HepG2 (cell line): ENCODE results near the gene ZXDC. TPM values are rescaled to one million over a fixed set of nuclear protein-coding genes. Genes with fewer than 3 reads are reported as not detected.

Source experiments
- CREM ChIP-seq, 2 experiments: sonication (generic) in 1 of 2; formaldehyde crosslinking in 1 of 2; IDR thresholded peaks; 2 replicates each; pipeline versions ENCODE4 v1.4.0 to v1.6.1; 2016 to 2020; ENCODE audit warnings: antibody characterized with exemption in 1 of 2, mild to moderate bottlenecking in 1 of 2, missing genetic modification reagents in 1 of 2
- GLI4 ChIP-seq: sonication (generic); formaldehyde crosslinking; IDR thresholded peaks from 2 replicates; pipeline ENCODE4 v1.5.1; 2020; ENCODE audit warnings: missing genetic modification reagents, mild to moderate bottlenecking, moderate library complexity, borderline replicate concordance
- MIER3 ChIP-seq: IDR thresholded peaks from 2 replicates; pipeline ENCODE4 v1.6.1; 2016; ENCODE audit warnings: missing compliant biosample characterization, borderline replicate concordance
- MXI1 ChIP-seq: IDR thresholded peaks from 3 replicates; pipeline ENCODE4 v1.6.1; 2012; ENCODE audit warnings: low read depth, low read length, inconsistent platforms, borderline replicate concordance
- PHB2 ChIP-seq: fragments of 450-650 bp; IDR thresholded peaks from 2 replicates; pipeline ENCODE4 v1.6.1; 2018; ENCODE audit not compliant: partially characterized antibody
- RAD21 ChIP-seq: fragments of 450-650 bp; formaldehyde crosslinking; IDR thresholded peaks from 2 replicates; pipeline ENCODE4 v1.5.0; 2020; ENCODE audit warnings: mild to moderate bottlenecking
- RARA ChIP-seq: IDR thresholded peaks from 2 replicates; pipeline ENCODE4 v1.6.1; 2016; ENCODE audit warnings: missing genetic modification reagents, missing compliant biosample characterization
- SIX1 ChIP-seq: sonication (generic); formaldehyde crosslinking; IDR thresholded peaks from 2 replicates; pipeline ENCODE4 v1.4.0; 2020; ENCODE audit warnings: missing genetic modification reagents, borderline replicate concordance
- STAT5B ChIP-seq: sonication (generic); formaldehyde crosslinking; IDR thresholded peaks from 2 replicates; pipeline ENCODE4 v1.4.0; 2020; ENCODE audit warnings: missing genetic modification reagents
- TBX2 ChIP-seq: sonication (generic); formaldehyde crosslinking; IDR thresholded peaks from 2 replicates; pipeline ENCODE4 v1.5.0; 2020; ENCODE audit warnings: missing genetic modification reagents, mild to moderate bottlenecking, borderline replicate concordance
- ZBTB42 ChIP-seq: sonication (generic); formaldehyde crosslinking; IDR thresholded peaks from 2 replicates; pipeline ENCODE4 v1.5.0; 2020; ENCODE audit warnings: mild to moderate bottlenecking, missing genetic modification reagents
- ZNF20 ChIP-seq: sonication (generic); formaldehyde crosslinking; IDR thresholded peaks from 2 replicates; pipeline ENCODE4 v1.4.0; 2020; ENCODE audit warnings: mild to moderate bottlenecking, moderate library complexity, missing genetic modification reagents
- ZNF205 ChIP-seq: IDR thresholded peaks from 2 replicates; pipeline ENCODE4 v1.6.1; 2018; ENCODE audit warnings: missing biosample characterization, missing genetic modification reagents
- ZNF337 ChIP-seq: sonication (generic); formaldehyde crosslinking; IDR thresholded peaks from 2 replicates; pipeline ENCODE4 v1.5.1; 2020; ENCODE audit warnings: missing genetic modification reagents, low read depth, mild to moderate bottlenecking, borderline replicate concordance
- polyA plus RNA-seq, 8 experiments: library from polyadenylated mRNA; depleted of rRNA in 3 of 8; stranded (reverse) in 7 of 8; unstranded in 1 of 8; fragments of >200 nt; fragmentation: Illumina TruSeq in 4 of 8; extraction: Trizol in 4 of 8; gene quantifications; 2 replicates each; pipeline versions ENCODE4 v1.2.1 to v1.2.3, GENCODE V29; 2011 to 2016; ENCODE audit warnings: low read depth in 4 of 8, missing spikeins in 1 of 8, mixed read lengths in 1 of 8; ENCODE audit not compliant: insufficient read depth in 1 of 8
- total RNA-seq, 5 experiments: library from RNA; depleted of rRNA; stranded (reverse); fragments of >200 nt; fragmentation: Illumina TruSeq; extraction: Trizol; gene quantifications; 2 replicates each; pipeline ENCODE4 v1.2.3, GENCODE V29; 2016; ENCODE audit warnings: low read depth in 1 of 5
- TF ChIP-seq, protein P1 (sequence below): sonication (generic); formaldehyde crosslinking; IDR thresholded peaks from 2 replicates; pipeline ENCODE4 v1.4.0; 2020; ENCODE audit warnings: missing genetic modification reagents, borderline replicate concordance
- TF ChIP-seq, protein P2 (sequence below): sonication (generic); formaldehyde crosslinking; IDR thresholded peaks from 2 replicates; pipeline ENCODE4 v1.5.0; 2020; ENCODE audit warnings: missing genetic modification reagents, mild to moderate bottlenecking, borderline replicate concordance
- TF ChIP-seq, protein P3 (sequence below): sonication (generic); formaldehyde crosslinking; IDR thresholded peaks from 2 replicates; pipeline ENCODE4 v1.4.0; 2020; ENCODE audit warnings: missing genetic modification reagents
- TF ChIP-seq, protein P4 (sequence below): sonication (generic); formaldehyde crosslinking; IDR thresholded peaks from 2 replicates; pipeline ENCODE4 v1.8.0; 2022; ENCODE audit warnings: missing genetic modification reagents, mild to moderate bottlenecking, borderline replicate concordance
- TF ChIP-seq, protein P5 (sequence below): sonication (generic); formaldehyde crosslinking; IDR thresholded peaks from 2 replicates; pipeline ENCODE4 v1.5.1; 2020; ENCODE audit warnings: missing genetic modification reagents, mild to moderate bottlenecking, borderline replicate concordance

The ZXDC gene
- total and polyA plus RNA-seq, 2 of the 13 experiments (the other 11 are each of a cell fraction or from before 2014, with no cell fraction given), result 17.6 to 21.2 TPM

DNA sequence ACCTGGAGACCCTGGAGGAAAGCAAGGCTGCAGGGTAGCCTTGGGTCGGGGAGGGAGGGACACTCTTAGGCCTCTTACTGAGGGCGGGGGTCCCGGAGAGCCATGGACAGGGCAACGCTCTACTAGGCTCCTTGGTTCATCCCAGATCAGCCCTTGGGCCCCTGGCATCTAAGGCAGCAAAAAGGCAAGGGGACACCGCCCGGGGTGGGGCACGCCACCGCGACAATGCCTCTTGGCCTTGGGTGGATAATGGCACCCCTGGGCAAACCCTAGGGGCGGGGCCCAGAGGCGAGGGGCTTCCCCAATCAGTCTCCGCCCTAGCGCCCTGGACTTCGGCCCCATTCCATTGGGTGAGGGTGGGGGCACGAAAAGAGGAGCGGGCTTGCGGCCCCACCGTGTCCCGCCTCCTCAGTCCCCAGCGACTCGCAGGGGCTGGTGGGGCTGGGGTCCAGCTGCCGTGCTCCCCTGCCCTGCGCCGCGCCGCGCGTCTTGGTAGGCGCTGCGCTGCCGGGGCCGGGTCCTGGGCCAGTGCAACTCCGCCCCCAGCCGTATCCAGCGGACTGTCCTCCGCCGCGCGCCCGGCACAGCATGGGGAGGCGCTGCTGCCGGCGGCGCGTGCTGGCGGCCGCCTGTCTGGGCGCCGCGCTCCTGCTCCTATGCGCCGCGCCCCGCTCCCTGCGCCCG lies 48.2 kb upstream of the ZXDC start, which contains the start of gene CHST13 (continued):
- TF ChIP-seq, protein P1, sequence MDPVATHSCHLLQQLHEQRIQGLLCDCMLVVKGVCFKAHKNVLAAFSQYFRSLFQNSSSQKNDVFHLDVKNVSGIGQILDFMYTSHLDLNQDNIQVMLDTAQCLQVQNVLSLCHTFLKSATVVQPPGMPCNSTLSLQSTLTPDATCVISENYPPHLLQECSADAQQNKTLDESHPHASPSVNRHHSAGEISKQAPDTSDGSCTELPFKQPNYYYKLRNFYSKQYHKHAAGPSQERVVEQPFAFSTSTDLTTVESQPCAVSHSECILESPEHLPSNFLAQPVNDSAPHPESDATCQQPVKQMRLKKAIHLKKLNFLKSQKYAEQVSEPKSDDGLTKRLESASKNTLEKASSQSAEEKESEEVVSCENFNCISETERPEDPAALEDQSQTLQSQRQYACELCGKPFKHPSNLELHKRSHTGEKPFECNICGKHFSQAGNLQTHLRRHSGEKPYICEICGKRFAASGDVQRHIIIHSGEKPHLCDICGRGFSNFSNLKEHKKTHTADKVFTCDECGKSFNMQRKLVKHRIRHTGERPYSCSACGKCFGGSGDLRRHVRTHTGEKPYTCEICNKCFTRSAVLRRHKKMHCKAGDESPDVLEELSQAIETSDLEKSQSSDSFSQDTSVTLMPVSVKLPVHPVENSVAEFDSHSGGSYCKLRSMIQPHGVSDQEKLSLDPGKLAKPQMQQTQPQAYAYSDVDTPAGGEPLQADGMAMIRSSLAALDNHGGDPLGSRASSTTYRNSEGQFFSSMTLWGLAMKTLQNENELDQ (CRISPR knock-in tag), result no peak
- TF ChIP-seq MXI1 (peak; percentile 17; the same call in 1 of the 3 replicates), RARA (CRISPR knock-in tag) (peak; percentile 78), ZNF20 (CRISPR knock-in tag) (0 out of 2 replicates have a peak, but pooled peaks have one; percentile 47), TBX2 (CRISPR knock-in tag) (peak; percentile 72; the same call in 1 of the 2 replicates), SIX1 (CRISPR knock-in tag) (no peak; the same call in 1 of the 2 replicates), STAT5B (no peak), ZNF337 (CRISPR knock-in tag) (no peak), PHB2 (no peak), ZNF205 (CRISPR knock-in tag) (no peak), RAD21 (CRISPR knock-in tag) (peak; percentile 72), CREM (IDR thresholded peaks at IDR 0.05) (peak; percentile 47; the same call in 1 of the 2 replicates), CREM (CRISPR knock-in tag; IDR thresholded peaks at IDR 0.05) (no peak), ZBTB42 (CRISPR knock-in tag) (no peak), MIER3 (CRISPR knock-in tag) (no peak), GLI4 (no peak)
- TF ChIP-seq, protein P2, sequence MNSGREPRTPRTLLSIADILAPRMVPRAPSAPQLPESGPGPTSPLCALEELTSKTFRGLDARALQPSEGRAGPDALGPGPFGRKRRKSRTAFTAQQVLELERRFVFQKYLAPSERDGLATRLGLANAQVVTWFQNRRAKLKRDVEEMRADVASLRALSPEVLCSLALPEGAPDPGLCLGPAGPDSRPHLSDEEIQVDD, result no peak
- TF ChIP-seq, protein P3, sequence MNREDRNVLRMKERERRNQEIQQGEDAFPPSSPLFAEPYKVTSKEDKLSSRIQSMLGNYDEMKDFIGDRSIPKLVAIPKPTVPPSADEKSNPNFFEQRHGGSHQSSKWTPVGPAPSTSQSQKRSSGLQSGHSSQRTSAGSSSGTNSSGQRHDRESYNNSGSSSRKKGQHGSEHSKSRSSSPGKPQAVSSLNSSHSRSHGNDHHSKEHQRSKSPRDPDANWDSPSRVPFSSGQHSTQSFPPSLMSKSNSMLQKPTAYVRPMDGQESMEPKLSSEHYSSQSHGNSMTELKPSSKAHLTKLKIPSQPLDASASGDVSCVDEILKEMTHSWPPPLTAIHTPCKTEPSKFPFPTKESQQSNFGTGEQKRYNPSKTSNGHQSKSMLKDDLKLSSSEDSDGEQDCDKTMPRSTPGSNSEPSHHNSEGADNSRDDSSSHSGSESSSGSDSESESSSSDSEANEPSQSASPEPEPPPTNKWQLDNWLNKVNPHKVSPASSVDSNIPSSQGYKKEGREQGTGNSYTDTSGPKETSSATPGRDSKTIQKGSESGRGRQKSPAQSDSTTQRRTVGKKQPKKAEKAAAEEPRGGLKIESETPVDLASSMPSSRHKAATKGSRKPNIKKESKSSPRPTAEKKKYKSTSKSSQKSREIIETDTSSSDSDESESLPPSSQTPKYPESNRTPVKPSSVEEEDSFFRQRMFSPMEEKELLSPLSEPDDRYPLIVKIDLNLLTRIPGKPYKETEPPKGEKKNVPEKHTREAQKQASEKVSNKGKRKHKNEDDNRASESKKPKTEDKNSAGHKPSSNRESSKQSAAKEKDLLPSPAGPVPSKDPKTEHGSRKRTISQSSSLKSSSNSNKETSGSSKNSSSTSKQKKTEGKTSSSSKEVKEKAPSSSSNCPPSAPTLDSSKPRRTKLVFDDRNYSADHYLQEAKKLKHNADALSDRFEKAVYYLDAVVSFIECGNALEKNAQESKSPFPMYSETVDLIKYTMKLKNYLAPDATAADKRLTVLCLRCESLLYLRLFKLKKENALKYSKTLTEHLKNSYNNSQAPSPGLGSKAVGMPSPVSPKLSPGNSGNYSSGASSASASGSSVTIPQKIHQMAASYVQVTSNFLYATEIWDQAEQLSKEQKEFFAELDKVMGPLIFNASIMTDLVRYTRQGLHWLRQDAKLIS (CRISPR knock-in tag), result no peak
- TF ChIP-seq, protein P4, sequence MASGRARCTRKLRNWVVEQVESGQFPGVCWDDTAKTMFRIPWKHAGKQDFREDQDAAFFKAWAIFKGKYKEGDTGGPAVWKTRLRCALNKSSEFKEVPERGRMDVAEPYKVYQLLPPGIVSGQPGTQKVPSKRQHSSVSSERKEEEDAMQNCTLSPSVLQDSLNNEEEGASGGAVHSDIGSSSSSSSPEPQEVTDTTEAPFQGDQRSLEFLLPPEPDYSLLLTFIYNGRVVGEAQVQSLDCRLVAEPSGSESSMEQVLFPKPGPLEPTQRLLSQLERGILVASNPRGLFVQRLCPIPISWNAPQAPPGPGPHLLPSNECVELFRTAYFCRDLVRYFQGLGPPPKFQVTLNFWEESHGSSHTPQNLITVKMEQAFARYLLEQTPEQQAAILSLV, result no peak
- TF ChIP-seq, protein P5, sequence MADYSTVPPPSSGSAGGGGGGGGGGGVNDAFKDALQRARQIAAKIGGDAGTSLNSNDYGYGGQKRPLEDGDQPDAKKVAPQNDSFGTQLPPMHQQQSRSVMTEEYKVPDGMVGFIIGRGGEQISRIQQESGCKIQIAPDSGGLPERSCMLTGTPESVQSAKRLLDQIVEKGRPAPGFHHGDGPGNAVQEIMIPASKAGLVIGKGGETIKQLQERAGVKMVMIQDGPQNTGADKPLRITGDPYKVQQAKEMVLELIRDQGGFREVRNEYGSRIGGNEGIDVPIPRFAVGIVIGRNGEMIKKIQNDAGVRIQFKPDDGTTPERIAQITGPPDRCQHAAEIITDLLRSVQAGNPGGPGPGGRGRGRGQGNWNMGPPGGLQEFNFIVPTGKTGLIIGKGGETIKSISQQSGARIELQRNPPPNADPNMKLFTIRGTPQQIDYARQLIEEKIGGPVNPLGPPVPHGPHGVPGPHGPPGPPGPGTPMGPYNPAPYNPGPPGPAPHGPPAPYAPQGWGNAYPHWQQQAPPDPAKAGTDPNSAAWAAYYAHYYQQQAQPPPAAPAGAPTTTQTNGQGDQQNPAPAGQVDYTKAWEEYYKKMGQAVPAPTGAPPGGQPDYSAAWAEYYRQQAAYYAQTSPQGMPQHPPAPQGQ (CRISPR knock-in tag), result no peak
